H1 (cell line): ENCODE results near the gene SLC6A17. TPM values are rescaled to one million over a fixed set of nuclear protein-coding genes. Genes with fewer than 3 reads are reported as not detected.

Source experiments
- CTCF ChIA-PET: fragments of 300-600 bp; sonication (Branson Sonifier 250); formaldehyde crosslinking; loops from one replicate; lab custom pipeline; 2021; ENCODE audit not compliant: partially characterized antibody; lab: Charles Lee
- POLR2A ChIA-PET: fragments of 300-600 bp; sonication (Branson Sonifier 250); formaldehyde crosslinking; loops from one replicate; lab custom pipeline; 2021; ENCODE audit warnings: inconsistent platforms; ENCODE audit not compliant: partially characterized antibody; lab: Charles Lee
- DNase-seq, 2 experiments: peaks; one replicate each; pipeline versions ENCODE4 v3.0.0 to v3.0.0-alpha.2; 2010 to 2022; ENCODE audit warnings: low spot score in 2 of 2, low read depth in 1 of 2, mixed read lengths in 1 of 2
- FAIRE-seq: peaks from 2 replicates; lab custom pipeline; 2011; peaks lifted over from hg19 to GRCh38; lab: Jason Lieb, UNC
- H2AFZ ChIP-seq: 2 replicates; pipeline ENCODE4 v1.8.1; 2012; ENCODE audit warnings: low read length, inconsistent platforms
- H2AK5ac ChIP-seq: 2 replicates; pipeline ENCODE4 v1.6.1; 2013; ENCODE audit warnings: low read depth, low read length
- H2BK120ac ChIP-seq: replicated peaks from 2 replicates; pipeline ENCODE3; 2013; ENCODE audit warnings: low read depth, low read length, inconsistent platforms
- H2BK12ac ChIP-seq: 2 replicates; pipeline ENCODE4 v1.6.1; 2013; ENCODE audit warnings: low read depth, low read length
- H2BK15ac ChIP-seq: 2 replicates; pipeline ENCODE4 v1.6.1; 2013; ENCODE audit warnings: low read length
- H2BK20ac ChIP-seq: 2 replicates; pipeline ENCODE4 v1.6.1; 2013; ENCODE audit warnings: low read length
- H2BK5ac ChIP-seq: 2 replicates; pipeline ENCODE4 v1.6.1; 2013; ENCODE audit warnings: low read depth, low read length
- H3K14ac ChIP-seq: 2 replicates; pipeline ENCODE4 v1.6.1; 2013; ENCODE audit warnings: inconsistent platforms; ENCODE audit not compliant: insufficient read length
- H3K18ac ChIP-seq: 2 replicates; pipeline ENCODE4 v1.6.1; 2013; ENCODE audit warnings: low read length; ENCODE audit errors: extremely low read depth
- H3K23ac ChIP-seq: 2 replicates; pipeline ENCODE4 v1.6.1; 2013; ENCODE audit warnings: inconsistent platforms; ENCODE audit not compliant: insufficient read length
- H3K23me2 ChIP-seq: 2 replicates; pipeline ENCODE4 v1.6.1; 2013; ENCODE audit warnings: low read depth, low read length
- H3K27ac ChIP-seq: 2 replicates; pipeline ENCODE4 v1.6.1; 2011; ENCODE audit warnings: low read depth, low read length, inconsistent platforms
- H3K27me3 ChIP-seq, 4 experiments: replicated peaks in 1 of 4; 1 replicate in 1 of 4; 2 replicates in 3 of 4; pipeline versions ENCODE4 v1.6.1 to v1.8.1; 2011 to 2013; ENCODE audit warnings: low read length in 3 of 4, mild to moderate bottlenecking in 3 of 4, inconsistent platforms in 2 of 4, mixed read lengths in 2 of 4, moderate library complexity in 1 of 4; ENCODE audit not compliant: control insufficient read depth in 3 of 4, insufficient read depth in 3 of 4; ENCODE audit errors: extremely low read depth in 1 of 4
- H3K36me3 ChIP-seq, 4 experiments: 2 replicates each; pipeline versions ENCODE4 v1.6.1 to v1.8.1; 2011 to 2013; ENCODE audit warnings: mild to moderate bottlenecking in 4 of 4, low read length in 3 of 4, moderate library complexity in 2 of 4, control low read depth in 1 of 4, inconsistent platforms in 1 of 4; ENCODE audit not compliant: insufficient read depth in 4 of 4, control insufficient read depth in 2 of 4
- H3K4ac ChIP-seq: replicated peaks from 2 replicates; pipeline ENCODE3; 2013; ENCODE audit warnings: low read length, low read depth, mixed read lengths, inconsistent platforms; ENCODE audit not compliant: insufficient read length
- H3K4me1 ChIP-seq, 4 experiments: replicated peaks in 1 of 4; 1 replicate in 1 of 4; 2 replicates in 3 of 4; pipeline versions ENCODE4 v1.6.1 to v1.8.1; 2011 to 2013; ENCODE audit warnings: low read length in 3 of 4, inconsistent platforms in 2 of 4, mixed read lengths in 1 of 4; ENCODE audit not compliant: insufficient read depth in 4 of 4, control insufficient read depth in 3 of 4
- H3K4me2 ChIP-seq, 2 experiments: 2 replicates each; pipeline versions ENCODE4 v1.6.1 to v1.8.1; 2011 to 2013; ENCODE audit warnings: low read depth in 2 of 2, low read length in 2 of 2, control low read depth in 1 of 2, inconsistent platforms in 1 of 2, mild to moderate bottlenecking in 1 of 2; ENCODE audit not compliant: insufficient read depth in 1 of 2
- H3K4me3 ChIP-seq, 4 experiments: fragments of 200-600, 300-600 bp in 1 of 4; sonication (generic), shearing (Covaris generic), sonication (Bioruptor Twin) in 1 of 4; 2 replicates each; pipeline versions ENCODE4 v1.5.1 to v1.8.1; 2011 to 2016; ENCODE audit warnings: low read length in 4 of 4, low read depth in 3 of 4, control low read depth in 2 of 4, inconsistent platforms in 2 of 4, mild to moderate bottlenecking in 2 of 4, mixed read lengths in 1 of 4, moderate library complexity in 1 of 4; ENCODE audit not compliant: insufficient read depth in 2 of 4; ENCODE audit errors: extremely low read depth in 1 of 4
- H3K56ac ChIP-seq: replicated peaks from 2 replicates; pipeline ENCODE3; 2013; ENCODE audit warnings: low read depth, mild to moderate bottlenecking, mixed read lengths, low read length, inconsistent platforms; ENCODE audit not compliant: insufficient read length
- H3K79me1 ChIP-seq: 2 replicates; pipeline ENCODE4 v1.6.1; 2013; ENCODE audit warnings: low read depth, low read length, control low read depth
- H3K79me2 ChIP-seq, 2 experiments: 2 replicates each; pipeline versions ENCODE4 v1.6.1 to v1.8.1; 2012 to 2013; ENCODE audit warnings: low read length in 2 of 2, mild to moderate bottlenecking in 2 of 2, inconsistent platforms in 1 of 2; ENCODE audit not compliant: insufficient read depth in 2 of 2, control insufficient read depth in 1 of 2
- H3K9ac ChIP-seq, 4 experiments: replicated peaks in 1 of 4; 1 replicate in 1 of 4; 2 replicates in 3 of 4; pipeline versions ENCODE4 v1.6.1 to v1.8.1; 2011 to 2013; ENCODE audit warnings: low read depth in 3 of 4, low read length in 3 of 4, control low read depth in 2 of 4, mild to moderate bottlenecking in 2 of 4, moderate library complexity in 2 of 4, inconsistent platforms in 1 of 4; ENCODE audit errors: extremely low read depth in 1 of 4
- H3K9me3 ChIP-seq, 2 experiments: 2 replicates each; pipeline versions ENCODE4 v1.6.1 to v1.8.1; 2012 to 2013; ENCODE audit warnings: mild to moderate bottlenecking in 2 of 2, moderate library complexity in 2 of 2, control low read depth in 1 of 2, inconsistent platforms in 1 of 2, low read depth in 1 of 2, low read length in 1 of 2, mixed read lengths in 1 of 2; ENCODE audit not compliant: insufficient read depth in 2 of 2
- H4K20me1 ChIP-seq, 2 experiments: replicated peaks in 1 of 2; 2 replicates each; pipeline versions ENCODE3 to v1.8.1; 2011 to 2013; ENCODE audit warnings: inconsistent platforms in 2 of 2, low read length in 2 of 2, mild to moderate bottlenecking in 1 of 2; ENCODE audit not compliant: insufficient read depth in 2 of 2, control insufficient read depth in 1 of 2
- H4K5ac ChIP-seq: 2 replicates; pipeline ENCODE4 v1.6.1; 2013; ENCODE audit warnings: low read length, low read depth, mixed read lengths, inconsistent platforms; ENCODE audit not compliant: insufficient read length
- H4K8ac ChIP-seq: 2 replicates; pipeline ENCODE4 v1.8.0; 2013; ENCODE audit warnings: mild to moderate bottlenecking, moderate library complexity, low read length, inconsistent platforms; ENCODE audit not compliant: insufficient read depth; ENCODE audit errors: extremely low read depth
- H4K91ac ChIP-seq: replicated peaks from 2 replicates; pipeline ENCODE3; 2013; ENCODE audit warnings: low read length, mixed read lengths, inconsistent platforms; ENCODE audit not compliant: insufficient read length
- MAFK ChIP-seq: IDR thresholded peaks from 2 replicates; pipeline ENCODE4 v1.6.1; 2012; ENCODE audit warnings: low read depth, mild to moderate bottlenecking, improper control_type of control experiment, low read length
- PHF8 ChIP-seq: fragments of 200-600 bp; sonication (generic); conservative IDR thresholded peaks from 2 replicates; pipeline ENCODE4 v1.7.1; 2012; ENCODE audit warnings: low read depth, mild to moderate bottlenecking, inconsistent platforms, low read length, moderate library complexity
- RXRA ChIP-seq: IDR thresholded peaks from 2 replicates; pipeline ENCODE4 v1.6.1; 2011; ENCODE audit warnings: low read depth, mild to moderate bottlenecking, low read length, moderate library complexity; ENCODE audit not compliant: insufficient read depth
- SRF ChIP-seq: IDR thresholded peaks from 2 replicates; pipeline ENCODE4 v1.6.1; 2011; ENCODE audit warnings: mild to moderate bottlenecking, low read depth, low read length, moderate library complexity
- TAF1 ChIP-seq: IDR thresholded peaks from 2 replicates; pipeline ENCODE4 v1.6.1; 2011; ENCODE audit warnings: mild to moderate bottlenecking, low read depth, low read length
- TAF7 ChIP-seq: optimal IDR thresholded peaks from 2 replicates; pipeline ENCODE3; 2011; ENCODE audit warnings: low read depth, mild to moderate bottlenecking, inconsistent platforms, low read length, moderate library complexity, borderline replicate concordance
- ZNF274 ChIP-seq: IDR thresholded peaks from 2 replicates; pipeline ENCODE4 v1.7.0; 2012; ENCODE audit warnings: low read length, borderline replicate concordance; ENCODE audit errors: extremely low read depth
- WGBS, 2 experiments: shearing (Covaris generic) in 1 of 2; methylation state at CpG; one replicate each; pipeline versions ENCODE4 v1.1.6 to v1.1.7; 2013 to 2015; ENCODE audit warnings: low lambda C conversion rate in 2 of 2, mixed read lengths in 2 of 2, inconsistent platforms in 1 of 2, low coverage in 1 of 2, missing lambda C conversion rate in 1 of 2; ENCODE audit not compliant: insufficient replicate concordance in 2 of 2, insufficient coverage in 1 of 2, insufficient read length in 1 of 2; ENCODE audit errors: extremely low coverage in 1 of 2, missing lambda C conversion rate in 1 of 2; 5-methylcytosine and 5-hydroxymethylcytosine counted together
- polyA plus RNA-seq, 7 experiments: library from polyadenylated mRNA; depleted of rRNA in 3 of 7; stranded (reverse) in 5 of 7; unstranded in 2 of 7; fragments of >200 nt in 5 of 7; fragments of 200-250 nt in 2 of 7; gene quantifications; 1 replicate in 5 of 7; 2 replicates in 1 of 7; 4 replicates in 1 of 7; pipeline versions ENCODE4 v1.2.1 to v1.2.3, GENCODE V29; 2011 to 2013; ENCODE audit warnings: missing spikeins in 2 of 7, mixed read lengths in 2 of 7
- total RNA-seq: library from RNA; stranded (reverse); fragmentation: NEBNext Ultra II Directional; extraction: Animal tissue kit (Norgen Biotek cat#: 25700); gene quantifications from 2 replicates; pipeline ENCODE4 v1.2.1, GENCODE V29; 2021

Gene SLC6A17
- total and polyA plus RNA-seq, 2 of the 8 experiments (the other 6 are each of a cell fraction or from before 2014, with no cell fraction given): 0.15 to 0.28 TPM

DNA sequence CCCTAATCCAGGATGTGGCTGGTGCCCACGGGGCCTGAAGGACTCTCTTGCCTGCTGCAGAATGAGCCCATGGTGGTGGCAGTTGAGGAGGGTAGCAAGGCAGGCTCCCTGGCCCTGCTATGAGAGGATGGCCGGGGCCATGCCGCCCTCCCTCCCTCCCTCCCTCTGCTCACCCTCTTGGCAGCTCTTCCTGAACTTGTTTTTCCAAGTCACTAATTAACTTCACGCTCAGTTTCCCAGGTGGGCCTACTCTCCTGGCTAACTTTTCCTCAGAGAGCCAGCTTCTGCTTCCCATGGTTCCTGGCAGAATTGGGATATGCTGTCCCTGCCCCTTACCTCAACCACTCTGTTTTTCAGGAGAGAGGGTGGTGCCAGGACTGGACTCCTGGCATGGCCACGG is 70.0 kb downstream of the SLC6A17 start:
- POLR2A ChIA-PET: no interaction called here
- H4K20me1 ChIP-seq: peaks cover 0 to 18% of the 10 kb centered on the region in 2 experiments
- H3K4me2 ChIP-seq: no peak overlapping the region
- H3K9ac ChIP-seq: no peak overlapping the region
- H3K27me3 ChIP-seq: no peaks in the 10 kb centered on the region
- no peak overlapping the region for H2BK15ac ChIP-seq
- H3K4me3 ChIP-seq: no peak overlapping the region
- H2BK120ac ChIP-seq: no peak overlapping the region
- no peak overlapping the region for H3K14ac ChIP-seq
- H3K23me2 ChIP-seq: no peaks in the 10 kb centered on the region
- H3K4me1 ChIP-seq: no peaks in the 10 kb centered on the region; a peak in 1 of 7 replicates
- H4K91ac ChIP-seq: no peak overlapping the region
- no peak overlapping the region for H4K5ac ChIP-seq
- TF ChIP-seq SRF: no peak
- no peak for TF ChIP-seq PHF8
- no peak for TF ChIP-seq MAFK
- TF ChIP-seq ZNF274: no peak
- no peak for TF ChIP-seq TAF7
- no peak for TF ChIP-seq RXRA
- TF ChIP-seq TAF1: no peak
- H3K79me1 ChIP-seq: no peaks in the 10 kb centered on the region; the same call in 1 of the 2 replicates
- H4K8ac ChIP-seq: no peak overlapping the region
- H3K18ac ChIP-seq: no peak overlapping the region
- WGBS, 2 experiments: 85% methylated on average over 4 of the region's 5 CpGs; no CpG with 5 or more reads in 1 of the 2 experiments
- no peak overlapping the region for H3K4ac ChIP-seq
- no peaks in the 10 kb centered on the region for H3K9me3 ChIP-seq
- no peak overlapping the region for H2BK12ac ChIP-seq
- H3K23ac ChIP-seq: no peak overlapping the region
- no peak overlapping the region for H3K56ac ChIP-seq
- H3K79me2 ChIP-seq: no peaks in the 10 kb centered on the region
- FAIRE-seq (no peak), DNase-seq (no peak)
- H2BK5ac ChIP-seq: no peak overlapping the region
- H2AK5ac ChIP-seq: no peak overlapping the region
- H2BK20ac ChIP-seq: no peak overlapping the region
- H3K27ac ChIP-seq: no peak overlapping the region
- no peak overlapping the region for H2AFZ ChIP-seq
- CTCF ChIA-PET: interaction anchor here (0.8 to 2.2 kb wide), 7 partner anchors 12 to 276 kb away, joined by 3 to 11 read pairs (median 5); partner anchors contain the start of gene KCNC4
- H3K36me3 ChIP-seq: no peaks in the 10 kb centered on the region
